ENCODE results near the gene CIROP. TPM values are rescaled to one million over a fixed set of nuclear protein-coding genes. Genes with fewer than 3 reads are reported as not detected.

Gene CIROP
- total RNA-seq, 2 experiments from 2014 or later, result not detected

DNA sequence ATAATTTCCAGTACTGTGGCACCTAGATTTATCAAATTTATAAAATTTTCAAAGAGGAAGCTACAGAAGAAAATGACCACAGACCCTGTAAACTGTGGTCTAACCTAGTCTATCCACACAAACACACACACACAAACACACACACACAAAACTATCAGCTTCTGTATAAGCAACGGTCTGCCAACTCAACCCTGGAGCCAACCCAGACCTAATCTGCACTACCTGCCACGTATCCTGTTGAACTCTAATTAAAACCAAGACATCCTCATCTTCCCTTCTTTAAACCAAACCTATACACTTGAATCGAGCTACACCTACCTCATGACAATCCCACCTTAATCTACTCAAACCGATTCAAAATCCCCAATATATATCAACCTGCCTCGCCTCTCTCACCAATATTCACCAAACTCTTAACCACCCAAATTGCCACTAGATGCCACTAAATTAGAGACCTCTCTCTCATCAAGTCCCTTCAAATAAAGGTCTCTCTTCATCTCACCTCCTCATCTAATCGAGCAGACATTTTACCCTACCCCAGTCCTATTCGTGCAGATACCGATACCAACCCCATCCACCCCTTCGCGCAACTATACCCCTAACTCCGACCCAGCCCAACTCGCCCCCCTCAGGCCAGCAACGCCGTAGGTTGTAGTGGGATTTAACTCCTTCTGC is 10.7 kb downstream of the CIROP start:
- CTCF ChIA-PET, result interaction anchor here (0.8 to 4.4 kb wide), 13 partner anchors 13 to 165 kb away, joined by 3 to 32 read pairs (median 5); partner anchors contain the start of gene PRMT5
- H3K9me3 Mint-ChIP-seq, result no peaks in the 10 kb centered on the region
- Histone ChIP-seq H3K4me1 (ENCODE audit: insufficient read depth, low read length) (peaks cover 29% of the 10 kb centered on the region), H3K4me3 (ENCODE audit: low read length) (peak overlapping the region; percentile 81), H3K36me3 (ENCODE audit: insufficient read depth, low read length) (peaks cover 56% of the 10 kb centered on the region), H3K9me3 (ENCODE audit: control insufficient read depth in 1 of 2, insufficient read depth in 1 of 2, low read length in 2 of 2) (no peaks in the 10 kb centered on the region), H3K27me3 (ENCODE audit: control insufficient read depth in 1 of 2, insufficient read depth in 2 of 2, low read length in 2 of 2) (no peaks in the 10 kb centered on the region), H3K27ac (ENCODE audit: low read depth in 1 of 2, low read length in 2 of 2) (peak overlapping the region; percentile 95 to 97)
- peaks cover 56% of the 10 kb centered on the region for H3K36me3 Mint-ChIP-seq (ENCODE audit: low read depth)
- DNase-seq (no peak), ATAC-seq (ENCODE audit: poor library complexity) (no peak)
- no peaks in the 10 kb centered on the region for H3K27me3 Mint-ChIP-seq
- peaks cover 47% of the 10 kb centered on the region for H3K4me1 Mint-ChIP-seq (ENCODE audit: low read depth)
- no peak for TF ChIP-seq CTCF (IDR thresholded peaks at IDR 0.05)
- H3K4me3 Mint-ChIP-seq, result no peak overlapping the region
- POLR2A ChIA-PET, result interaction anchor here (0.6 to 5.0 kb wide), 46 partner anchors 8 to 1789 kb away, joined by 3 to 135 read pairs (median 5); partner anchors contain the start of genes AJUBA, CDH24, CEBPE and CHD8
- no peak overlapping the region for H3K27ac Mint-ChIP-seq
- intact Hi-C loops (cut with DNase I, micrococcal nuclease), result loop anchor here (2.0 to 10.0 kb wide), 6 partner anchors 15 to 471 kb away; partner anchors contain the start of genes AP1G2 (in 1 of the 2), HOMEZ (in 1 of the 2), OXA1L (in 1 of the 2) and PABPN1 (in 1 of the 2)

GRCh38 chr14:23093526-23093925 is 11.3 kb downstream of the CIROP start:
- intact Hi-C loops (cut with DNase I, micrococcal nuclease), result loop anchor here (2.0 to 10.0 kb wide), 5 partner anchors 15 to 471 kb away; partner anchors contain the start of genes AP1G2 (in 1 of the 2), HOMEZ (in 1 of the 2), OXA1L (in 1 of the 2) and PABPN1 (in 1 of the 2)
- peaks cover 56% of the 10 kb centered on the region for H3K36me3 ChIP-seq (ENCODE audit: insufficient read depth, low read length)
- H3K27ac ChIP-seq (ENCODE audit: low read depth in 1 of 2, low read length in 2 of 2), result no peak overlapping the region
- no peaks in the 10 kb centered on the region for H3K9me3 ChIP-seq (ENCODE audit: control insufficient read depth in 1 of 2, insufficient read depth in 1 of 2, low read length in 2 of 2)
- POLR2A ChIA-PET, result interaction anchor here (2.4 to 5.0 kb wide), 7 partner anchors 16 to 504 kb away, joined by 12 to 135 read pairs (median 35); partner anchors contain the start of genes CEBPE, DAD1, HAUS4 and PABPN1
- Mint-ChIP-seq H3K4me1 (ENCODE audit: low read depth) (peaks cover 45% of the 10 kb centered on the region), H3K36me3 (ENCODE audit: low read depth) (peaks cover 56% of the 10 kb centered on the region), H3K27ac (no peak overlapping the region), H3K9me3 (no peaks in the 10 kb centered on the region), H3K4me3 (peak overlapping the region; percentile 78), H3K27me3 (no peaks in the 10 kb centered on the region)
- peaks cover 29% of the 10 kb centered on the region for H3K4me1 ChIP-seq (ENCODE audit: insufficient read depth, low read length)
- peak overlapping the region; percentile 81 for H3K4me3 ChIP-seq (ENCODE audit: low read length)
- DNase-seq (no peak), ATAC-seq (ENCODE audit: poor library complexity) (no peak)
- TF ChIP-seq CTCF (IDR thresholded peaks at IDR 0.05), result no peak
- CTCF ChIA-PET, result interaction anchor here (1.0 to 4.4 kb wide), 5 partner anchors 16 to 87 kb away, joined by 4 to 32 read pairs (median 7); no protein-coding TSS in a partner anchor
- H3K27me3 ChIP-seq (ENCODE audit: control insufficient read depth in 1 of 2, insufficient read depth in 2 of 2, low read length in 2 of 2), result no peaks in the 10 kb centered on the region

DNA sequence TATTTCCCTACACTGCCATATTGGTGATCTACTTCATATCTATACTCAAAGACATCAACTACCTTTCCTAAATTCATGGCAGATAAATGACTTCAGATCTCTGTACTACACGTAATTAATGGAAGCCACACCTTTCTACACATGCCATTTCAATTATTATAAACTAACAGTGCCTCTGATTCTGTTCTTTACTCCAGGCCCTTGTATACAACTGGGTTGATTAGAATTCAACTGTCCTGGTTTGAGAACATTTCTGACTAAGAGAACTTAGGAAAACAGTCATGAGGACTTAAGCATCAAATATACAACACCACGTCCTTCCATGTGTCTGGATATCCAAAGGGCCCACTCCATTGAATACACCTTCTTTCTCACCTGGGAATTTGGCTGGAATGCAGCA is 11.7 kb downstream of the CIROP start:
- Mint-ChIP-seq H3K27ac (peak overlapping the region; percentile 40), H3K9me3 (no peaks in the 10 kb centered on the region), H3K4me3 (peak overlapping the region; percentile 78), H3K4me1 (ENCODE audit: low read depth) (peaks cover 45% of the 10 kb centered on the region), H3K36me3 (ENCODE audit: low read depth) (peaks cover 56% of the 10 kb centered on the region), H3K27me3 (no peaks in the 10 kb centered on the region)
- DNase-seq (no peak), ATAC-seq (ENCODE audit: poor library complexity) (no peak)
- Histone ChIP-seq H3K4me1 (ENCODE audit: insufficient read depth, low read length) (peaks cover 29% of the 10 kb centered on the region), H3K9me3 (ENCODE audit: control insufficient read depth in 1 of 2, insufficient read depth in 1 of 2, low read length in 2 of 2) (no peaks in the 10 kb centered on the region), H3K4me3 (ENCODE audit: low read length) (no peak overlapping the region), H3K27me3 (ENCODE audit: control insufficient read depth in 1 of 2, insufficient read depth in 2 of 2, low read length in 2 of 2) (no peaks in the 10 kb centered on the region), H3K27ac (ENCODE audit: low read depth in 1 of 2, low read length in 2 of 2) (no peak overlapping the region), H3K36me3 (ENCODE audit: insufficient read depth, low read length) (peaks cover 56% of the 10 kb centered on the region)
- intact Hi-C loops (cut with DNase I, micrococcal nuclease), result loop anchor here (2.0 to 10.0 kb wide), 5 partner anchors 14 to 472 kb away; partner anchors contain the start of genes AP1G2 (in 1 of the 2), HOMEZ (in 1 of the 2), OXA1L (in 1 of the 2) and PABPN1 (in 1 of the 2)
- POLR2A ChIA-PET, result interaction anchor here (1.2 kb wide), 1 partner anchor 209 kb away, joined by 4 read pairs; the partner anchor contains the start of gene PPP1R3E
- CTCF ChIA-PET, result interaction anchor here (1.2 to 1.7 kb wide), 3 partner anchors 16 to 86 kb away, joined by 3 to 8 read pairs (median 6); no protein-coding TSS in a partner anchor
- no peak for TF ChIP-seq CTCF (IDR thresholded peaks at IDR 0.05)

All from CD4-positive, alpha-beta T cell (primary cell).